DND-41 (cell line): ENCODE data around the gene PAQR7.

Source experiments
- ATAC-seq: fragments of 200-7000 bp; cut with Tn5 transposase; 3 replicates; pipeline ENCODE4 v1.9.1; 2021; ENCODE audit warnings: low read depth; ENCODE audit not compliant: insufficient read depth
- DNase-seq: peaks from one replicate; pipeline ENCODE4 v3.0.0-alpha.2; 2020
- H2AFZ ChIP-seq: 2 replicates; pipeline ENCODE4 v1.6.0; 2012; ENCODE audit warnings: low read depth, low read length
- H3K27ac ChIP-seq: 2 replicates; pipeline ENCODE4 v1.5.1; 2012; ENCODE audit warnings: low read length, inconsistent platforms
- H3K27me3 ChIP-seq: fragments of 200-600 bp; sonication (generic); 2 replicates; pipeline ENCODE4 v1.6.0; 2012; ENCODE audit warnings: low read length, mild to moderate bottlenecking, inconsistent platforms; ENCODE audit not compliant: insufficient read depth, poor library complexity
- H3K36me3 ChIP-seq: 2 replicates; pipeline ENCODE4 v1.5.1; 2012; ENCODE audit warnings: low read length, inconsistent platforms; ENCODE audit not compliant: insufficient read depth
- H3K4me1 ChIP-seq: 2 replicates; pipeline ENCODE4 v1.5.1; 2012; ENCODE audit warnings: mild to moderate bottlenecking, low read length; ENCODE audit not compliant: insufficient read depth
- H3K4me2 ChIP-seq: 2 replicates; pipeline ENCODE4 v1.6.0; 2012; ENCODE audit warnings: mild to moderate bottlenecking, moderate library complexity, low read length, inconsistent platforms; ENCODE audit not compliant: insufficient read depth
- H3K4me3 ChIP-seq, 2 experiments: fragments of 200-600 bp in 1 of 2; shearing (Covaris generic) in 1 of 2; 2 replicates each; pipeline ENCODE4 v1.5.1; 2012 to 2016; ENCODE audit warnings: inconsistent platforms in 2 of 2, low read length in 2 of 2, mild to moderate bottlenecking in 2 of 2, low read depth in 1 of 2, moderate library complexity in 1 of 2
- H3K79me2 ChIP-seq: 2 replicates; pipeline ENCODE4 v1.6.0; 2012; ENCODE audit warnings: low read length, inconsistent platforms; ENCODE audit not compliant: insufficient read depth
- H3K9ac ChIP-seq: 2 replicates; pipeline ENCODE4 v1.6.0; 2012; ENCODE audit warnings: low read depth, mild to moderate bottlenecking, inconsistent platforms, low read length, moderate library complexity
- H3K9me3 ChIP-seq: 2 replicates; pipeline ENCODE4 v1.5.1; 2012; ENCODE audit warnings: low read length, moderate library complexity, mild to moderate bottlenecking, inconsistent platforms; ENCODE audit not compliant: insufficient read depth, severe bottlenecking
- H4K20me1 ChIP-seq: 2 replicates; pipeline ENCODE4 v1.6.0; 2012; ENCODE audit warnings: low read length; ENCODE audit not compliant: insufficient read depth
- EZH2 ChIP-seq: IDR thresholded peaks from 3 replicates; pipeline ENCODE4 v1.6.1; 2012; ENCODE audit warnings: borderline replicate concordance, low read depth, mild to moderate bottlenecking, moderate library complexity, low read length, inconsistent platforms; ENCODE audit not compliant: severe bottlenecking
- TF ChIP-seq, protein P1 (sequence below): IDR thresholded peaks from 2 replicates; pipeline ENCODE4 v1.5.1; 2012; ENCODE audit warnings: borderline replicate concordance, low read length, moderate library complexity, mild to moderate bottlenecking; ENCODE audit not compliant: poor library complexity, severe bottlenecking; ENCODE audit errors: extremely low read depth

The PAQR7 gene

GRCh38 chr1:25813734-25814471, 61.6 kb downstream of the PAQR7 start:
- Histone ChIP-seq H3K9me3 (no peaks in the 10 kb centered on the region), H4K20me1 (peaks cover 6% of the 10 kb centered on the region)

GRCh38 chr1:25813071-25813733, 62.3 kb downstream of the PAQR7 start:
- Histone ChIP-seq H3K27me3 (no peaks in the 10 kb centered on the region), H3K79me2 (no peaks in the 10 kb centered on the region), H3K36me3 (no peaks in the 10 kb centered on the region), H3K27ac (no peak overlapping the region), H3K9ac (no peak overlapping the region), H3K4me1 (peaks cover 3% of the 10 kb centered on the region), H3K4me2 (no peak overlapping the region), H3K4me3 (no peak overlapping the region), H3K9me3 (no peaks in the 10 kb centered on the region), H4K20me1 (peaks cover 8% of the 10 kb centered on the region), H2AFZ (no peak overlapping the region)
- TF ChIP-seq, protein P1, sequence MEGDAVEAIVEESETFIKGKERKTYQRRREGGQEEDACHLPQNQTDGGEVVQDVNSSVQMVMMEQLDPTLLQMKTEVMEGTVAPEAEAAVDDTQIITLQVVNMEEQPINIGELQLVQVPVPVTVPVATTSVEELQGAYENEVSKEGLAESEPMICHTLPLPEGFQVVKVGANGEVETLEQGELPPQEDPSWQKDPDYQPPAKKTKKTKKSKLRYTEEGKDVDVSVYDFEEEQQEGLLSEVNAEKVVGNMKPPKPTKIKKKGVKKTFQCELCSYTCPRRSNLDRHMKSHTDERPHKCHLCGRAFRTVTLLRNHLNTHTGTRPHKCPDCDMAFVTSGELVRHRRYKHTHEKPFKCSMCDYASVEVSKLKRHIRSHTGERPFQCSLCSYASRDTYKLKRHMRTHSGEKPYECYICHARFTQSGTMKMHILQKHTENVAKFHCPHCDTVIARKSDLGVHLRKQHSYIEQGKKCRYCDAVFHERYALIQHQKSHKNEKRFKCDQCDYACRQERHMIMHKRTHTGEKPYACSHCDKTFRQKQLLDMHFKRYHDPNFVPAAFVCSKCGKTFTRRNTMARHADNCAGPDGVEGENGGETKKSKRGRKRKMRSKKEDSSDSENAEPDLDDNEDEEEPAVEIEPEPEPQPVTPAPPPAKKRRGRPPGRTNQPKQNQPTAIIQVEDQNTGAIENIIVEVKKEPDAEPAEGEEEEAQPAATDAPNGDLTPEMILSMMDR = no peak
- TF ChIP-seq EZH2 = no peak
- DNase-seq = no peak
- no peak for ATAC-seq

More at GRCh38 chr1:25813734-25814471, 61.6 kb downstream of the PAQR7 start:
- TF ChIP-seq, protein P1 = peak; percentile 28
- TF ChIP-seq EZH2 = no peak
- Histone ChIP-seq H3K36me3 (no peaks in the 10 kb centered on the region), H3K4me1 (peaks cover 9% of the 10 kb centered on the region), H3K4me2 (no peak overlapping the region), H3K79me2 (no peaks in the 10 kb centered on the region), H3K27ac (no peak overlapping the region), H3K27me3 (no peaks in the 10 kb centered on the region), H3K9ac (no peak overlapping the region), H2AFZ (no peak overlapping the region), H3K4me3 (no peak overlapping the region)
- DNase-seq = no peak
- ATAC-seq = no peak
